CD14-positive monocyte (primary cell): Measurements from ENCODE around the gene FAM90A1. TPM values are rescaled to one million over a fixed set of nuclear protein-coding genes. Genes with fewer than 3 reads are reported as not detected.
"Not testable (repeated sequence)": the region's sequence is repeated elsewhere in the genome, so short reads cannot be mapped to it uniquely, and the experiment has no call there.

Experiments
- DNase-seq, 3 donors: peaks; one replicate each; pipeline ENCODE4 v3.0.0-alpha.2; 2011 to 2022
- H2AFZ ChIP-seq: 2 replicates; pipeline ENCODE4 v1.6.0; 2012; ENCODE audit warnings: mild to moderate bottlenecking, low read depth, low read length, inconsistent platforms; ENCODE audit not compliant: insufficient read depth, poor library complexity, severe bottlenecking
- H3K27ac ChIP-seq, 2 donors: 1 replicate in 1 of 2; 2 replicates in 1 of 2; pipeline ENCODE4 v1.5.1; 2012 to 2013; ENCODE audit warnings: low read length in 2 of 2, control low read depth in 1 of 2, inconsistent platforms in 1 of 2, low read depth in 1 of 2, mild to moderate bottlenecking in 1 of 2
- H3K27me3 ChIP-seq, 2 donors: one replicate each; pipeline versions ENCODE4 v1.6.0 to v1.6.1; 2011 to 2013; ENCODE audit warnings: low read length in 2 of 2; ENCODE audit not compliant: control insufficient read depth in 2 of 2, insufficient read depth in 2 of 2
- H3K36me3 ChIP-seq, 2 donors: replicated peaks in 1 of 2; 1 replicate in 1 of 2; 2 replicates in 1 of 2; pipeline versions ENCODE4 v1.5.1 to v1.6.1; 2012 to 2013; ENCODE audit warnings: low read length in 2 of 2, control low read depth in 1 of 2, inconsistent platforms in 1 of 2, mild to moderate bottlenecking in 1 of 2; ENCODE audit not compliant: insufficient read depth in 2 of 2, control insufficient read depth in 1 of 2
- H3K4me1 ChIP-seq, 2 donors: 1 replicate in 1 of 2; 2 replicates in 1 of 2; pipeline versions ENCODE4 v1.5.1 to v1.6.1; 2012 to 2013; ENCODE audit warnings: low read length in 2 of 2, control low read depth in 1 of 2, inconsistent platforms in 1 of 2, mild to moderate bottlenecking in 1 of 2, moderate library complexity in 1 of 2; ENCODE audit not compliant: insufficient read depth in 2 of 2, control insufficient read depth in 1 of 2
- H3K4me2 ChIP-seq: replicated peaks from 2 replicates; pipeline ENCODE3; 2012; ENCODE audit warnings: low read length, moderate library complexity, mild to moderate bottlenecking; ENCODE audit not compliant: poor library complexity, severe bottlenecking; ENCODE audit errors: extremely low read depth
- H3K4me3 ChIP-seq, 3 experiments: fragments of 200-600 bp in 1 of 3; sonication (generic) in 1 of 3; replicated peaks in 1 of 3; 1 replicate in 2 of 3; 2 replicates in 1 of 3; pipeline ENCODE4 v1.5.1; 2011 to 2013; ENCODE audit warnings: low read length in 3 of 3, mild to moderate bottlenecking in 3 of 3, control low read depth in 2 of 3, low read depth in 2 of 3, inconsistent platforms in 1 of 3, moderate library complexity in 1 of 3
- H3K79me2 ChIP-seq: 2 replicates; pipeline ENCODE4 v1.6.0; 2012; ENCODE audit warnings: mild to moderate bottlenecking, control low read depth, inconsistent platforms, low read length, moderate library complexity; ENCODE audit not compliant: insufficient read depth
- H3K9ac ChIP-seq: 2 replicates; pipeline ENCODE4 v1.6.0; 2017; ENCODE audit warnings: low read length, mild to moderate bottlenecking; ENCODE audit not compliant: insufficient read depth, poor library complexity, severe bottlenecking
- H3K9me3 ChIP-seq, 2 donors: replicated peaks in 1 of 2; 1 replicate in 1 of 2; 2 replicates in 1 of 2; pipeline versions ENCODE4 v1.5.1 to v1.6.1; 2012 to 2013; ENCODE audit warnings: low read length in 2 of 2, control low read depth in 1 of 2; ENCODE audit not compliant: control insufficient read depth in 1 of 2, insufficient read depth in 1 of 2
- H4K20me1 ChIP-seq: 2 replicates; pipeline ENCODE4 v1.6.0; 2012; ENCODE audit warnings: mild to moderate bottlenecking, low read length, control low read depth, moderate library complexity; ENCODE audit not compliant: insufficient read depth
- H3K27ac Mint-ChIP-seq, 7 donors: one replicate each; pipeline ENCODE4 v1.8.0; 2020; ENCODE audit warnings: mild to moderate bottlenecking in 7 of 7, mixed read lengths in 7 of 7, moderate library complexity in 6 of 7, inconsistent platforms in 2 of 7
- H3K27me3 Mint-ChIP-seq, 3 donors: one replicate each; pipeline ENCODE4 v1.8.0; 2021 to 2022; ENCODE audit warnings: low read depth in 3 of 3, mild to moderate bottlenecking in 3 of 3, mixed read lengths in 3 of 3, moderate library complexity in 3 of 3, inconsistent platforms in 1 of 3
- H3K36me3 Mint-ChIP-seq, 2 donors: one replicate each; pipeline ENCODE4 v1.8.0; 2020; ENCODE audit warnings: mixed read lengths in 2 of 2, inconsistent platforms in 1 of 2, mild to moderate bottlenecking in 1 of 2
- H3K4me1 Mint-ChIP-seq: one replicate; pipeline ENCODE4 v1.8.0; 2020; ENCODE audit warnings: mild to moderate bottlenecking, mixed read lengths
- H3K4me3 Mint-ChIP-seq, 2 donors: one replicate each; pipeline ENCODE4 v1.8.0; 2020; ENCODE audit warnings: mild to moderate bottlenecking in 2 of 2, mixed read lengths in 2 of 2, moderate library complexity in 1 of 2
- H3K9me3 Mint-ChIP-seq, 7 donors: one replicate each; pipeline ENCODE4 v1.8.0; 2020 to 2022; ENCODE audit warnings: mixed read lengths in 7 of 7, mild to moderate bottlenecking in 6 of 7, moderate library complexity in 6 of 7, inconsistent platforms in 2 of 7
- WGBS: methylation state at CpG from one replicate; pipeline ENCODE4 v1.1.5; 2013; ENCODE audit warnings: missing lambda C conversion rate; ENCODE audit not compliant: insufficient coverage; 5-methylcytosine and 5-hydroxymethylcytosine counted together
- intact Hi-C, 2 donors: fragments of 100-400 bp; cut with micrococcal nuclease; formaldehyde crosslinking; loops; one replicate each; pipeline versions ENCODE4 v1.15.0 to v1.15.1; 2023
- polyA plus RNA-seq, 3 donors: library from polyadenylated mRNA; depleted of rRNA in 1 of 3; unstranded in 2 of 3; stranded (reverse) in 1 of 3; fragments of 300-500 nt in 2 of 3; fragments of >200 nt in 1 of 3; fragmentation: Illumina TruSeq in 2 of 3; gene quantifications; 1 replicate in 2 of 3; 2 replicates in 1 of 3; pipeline ENCODE4 v1.2.3, GENCODE V29; 2012 to 2021

FAM90A1 gene
- polyA plus RNA-seq, 3 donors = 0.25 TPM; not detected in 2

DNA sequence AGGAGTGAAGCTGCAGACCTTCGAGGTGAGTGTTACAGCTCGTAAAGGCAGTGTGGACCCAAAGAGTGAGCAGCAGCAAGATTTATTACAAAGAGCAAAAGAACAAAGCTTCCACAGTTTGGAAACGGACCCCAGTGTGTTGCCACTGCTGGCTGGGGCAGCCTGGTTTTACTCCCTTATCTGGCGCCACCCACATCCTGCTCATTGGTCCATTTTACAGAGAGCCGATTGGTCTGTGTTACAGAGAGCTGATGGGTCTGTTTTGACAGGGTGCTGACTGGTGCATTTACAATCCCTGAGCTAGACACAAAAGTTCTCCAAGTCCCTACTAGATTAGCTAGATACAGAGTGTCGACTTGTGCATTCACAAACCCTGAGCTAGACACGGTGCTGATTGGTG lies 24.2 kb upstream of the FAM90A1 start:
- H3K9me3 ChIP-seq, H3K27me3 Mint-ChIP-seq, H4K20me1 ChIP-seq, H3K27ac Mint-ChIP-seq, H3K4me1 Mint-ChIP-seq, H3K4me2 ChIP-seq, DNase-seq, H3K27me3 ChIP-seq, H3K36me3 Mint-ChIP-seq, H3K9me3 Mint-ChIP-seq, intact Hi-C loops, H3K27ac ChIP-seq, H3K9ac ChIP-seq, H3K36me3 ChIP-seq, H3K79me2 ChIP-seq, H2AFZ ChIP-seq, H3K4me1 ChIP-seq, H3K4me3 ChIP-seq: not testable (repeated sequence)
- peak overlapping the region in 1 of 2 donors; percentile 30 for H3K4me3 Mint-ChIP-seq
- 81% methylated on average over 2 of the region's 7 CpGs for WGBS

GRCh38 chr12:8246941-8247535 lies 19.6 kb upstream of the FAM90A1 start:
- H3K27me3 ChIP-seq, H3K9me3 Mint-ChIP-seq, H3K36me3 Mint-ChIP-seq, intact Hi-C loops, H3K9me3 ChIP-seq, H3K4me3 ChIP-seq, H3K79me2 ChIP-seq, H3K4me1 Mint-ChIP-seq, H3K4me3 Mint-ChIP-seq, H3K4me2 ChIP-seq, H2AFZ ChIP-seq, H3K9ac ChIP-seq, H3K27ac ChIP-seq, H3K36me3 ChIP-seq, H3K27ac Mint-ChIP-seq, H4K20me1 ChIP-seq: not testable (repeated sequence)
- no CpG with 5 or more reads among the region's 4 CpGs for WGBS
- H3K4me1 ChIP-seq = peaks cover 8 to 11% of the 10 kb centered on the region in 2 donors
- H3K27me3 Mint-ChIP-seq = peaks cover 2 to 13% (median 11%) of the 10 kb centered on the region in 3 donors
- peak in 1 of 3 donors; percentile 41 for DNase-seq

DNA sequence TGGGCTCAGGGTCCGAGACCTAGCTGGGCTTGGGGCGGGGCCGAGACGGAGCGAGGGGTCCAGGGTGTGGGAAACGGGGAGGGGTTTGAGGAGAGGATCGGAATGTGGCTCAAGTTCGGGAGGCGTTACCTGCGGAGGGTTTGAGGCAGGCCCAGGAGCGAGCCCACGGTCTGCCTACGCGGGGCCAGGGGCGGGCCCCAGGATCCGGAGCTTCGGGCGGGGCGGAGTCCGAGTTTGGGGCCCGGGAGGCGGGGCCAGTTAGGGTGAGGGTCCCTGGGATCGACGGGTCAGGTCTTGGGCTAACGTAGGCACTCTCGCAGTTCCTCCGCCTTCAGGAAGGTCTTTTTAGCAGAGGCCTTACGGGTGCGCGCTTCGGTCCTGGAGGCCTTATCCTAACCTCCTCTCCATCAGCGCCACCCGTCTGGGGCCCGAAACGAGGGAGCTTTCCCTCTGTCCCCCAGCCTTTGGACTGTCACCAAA lies 16.3 kb upstream of the FAM90A1 start:
- peaks cover 12% of the 10 kb centered on the region for H3K4me1 Mint-ChIP-seq
- Histone ChIP-seq H2AFZ (peak overlapping the region; percentile 78), H3K27ac (peak overlapping the region; percentile 32 to 76), H3K9ac (peak overlapping the region; percentile 62), H3K4me3 (peak overlapping the region; percentile 45 to 86 (median 54)), H3K4me2 (peak overlapping the region; percentile 53), H3K4me1 (peaks cover 9 to 11% of the 10 kb centered on the region in 2 donors)
- peaks cover 2 to 13% (median 11%) of the 10 kb centered on the region in 3 donors for H3K27me3 Mint-ChIP-seq
- H3K36me3 ChIP-seq, H3K9me3 Mint-ChIP-seq, H3K27me3 ChIP-seq, H4K20me1 ChIP-seq, intact Hi-C loops, H3K36me3 Mint-ChIP-seq, H3K9me3 ChIP-seq, H3K79me2 ChIP-seq: not testable (repeated sequence)
- WGBS = 0% methylated on average over 27 of the region's 35 CpGs
- H3K27ac Mint-ChIP-seq = peak overlapping the region; percentile 78 to 99 (median 97)
- DNase-seq = peak; percentile 7 to 30 (median 14)
- H3K4me3 Mint-ChIP-seq = peak overlapping the region; percentile 89 to 93

- H3K36me3 Mint-ChIP-seq, H3K9me3 Mint-ChIP-seq, H3K9me3 ChIP-seq, H4K20me1 ChIP-seq, intact Hi-C loops, H3K79me2 ChIP-seq, H3K36me3 ChIP-seq, H3K27me3 ChIP-seq: not testable (repeated sequence)
- peaks cover 9 to 11% of the 10 kb centered on the region in 2 donors for H3K4me1 ChIP-seq
- peak; percentile 89 to 92 (median 92) for DNase-seq
- H3K4me1 Mint-ChIP-seq = peaks cover 12% of the 10 kb centered on the region
- WGBS = under 1% methylated on average over 38 of the region's 57 CpGs
- peak overlapping the region; percentile 93 to 97 for H3K4me3 Mint-ChIP-seq
- H3K4me2 ChIP-seq = peak overlapping the region; percentile 72
- H3K9ac ChIP-seq = peak overlapping the region; percentile 62
- H3K4me3 ChIP-seq = peak overlapping the region; percentile 57 to 86 (median 79)
- peak overlapping the region; percentile 70 to 76 for H3K27ac ChIP-seq
- peak overlapping the region; percentile 85 for H2AFZ ChIP-seq
- H3K27me3 Mint-ChIP-seq = peaks cover 2 to 13% (median 11%) of the 10 kb centered on the region in 3 donors
- peak overlapping the region; percentile 93 to 99 (median 97) for H3K27ac Mint-ChIP-seq
Measured at GRCh38 chr12:8242880-8243681, 15.7 kb upstream of the FAM90A1 start.
